Measurements from ENCODE around the gene CDAN1. TPM values are rescaled to one million over a fixed set of nuclear protein-coding genes. Genes with fewer than 3 reads are reported as not detected.
A peak's percentile ranks its signal among the peaks of the same experiment; 100 is the strongest.

The CDAN1 gene
- total and polyA plus RNA-seq, 7 donors = 3.7 to 7.9 (median 5.2) TPM

GRCh38 chr15:42731461-42731860 lies 5.5 kb downstream of the CDAN1 start:
- Histone ChIP-seq H3K9me3 (no peaks in the 10 kb centered on the region), H3K27me3 (ENCODE audit: insufficient read depth in 3 of 3, low read length in 2 of 3) (no peaks in the 10 kb centered on the region), H3K36me3 (ENCODE audit: insufficient read depth in 1 of 2, low read depth in 1 of 2) (peaks cover 3 to 94% of the 10 kb centered on the region in 2 donors), H3K27ac (no peak overlapping the region), H3K4me1 (peaks cover 10% of the 10 kb centered on the region), H3K4me3 (no peak overlapping the region)
- 79 to 86% (median 83%) methylated on average over 6 of the region's 6 CpGs for WGBS, 3 donors
- intact Hi-C loops (cut with DNase I) = loop anchor here (10.0 kb wide), 1 partner anchor 193 kb away; the partner anchor contains the start of gene TTBK2 (in 2 of the 2)
- DNase-seq (no peak), ATAC-seq (no peak)
- no peak for TF ChIP-seq CTCF (IDR thresholded peaks at IDR 0.05)

- ATAC-seq = no peak
- Histone ChIP-seq H3K9me3 (no peaks in the 10 kb centered on the region), H3K27me3 (ENCODE audit: insufficient read depth in 3 of 3, low read length in 2 of 3) (no peaks in the 10 kb centered on the region), H3K36me3 (ENCODE audit: insufficient read depth in 1 of 2, low read depth in 1 of 2) (peaks cover 3 to 100% of the 10 kb centered on the region in 2 donors), H3K4me1 (peaks cover 3% of the 10 kb centered on the region), H3K4me3 (no peak overlapping the region), H3K27ac (no peak overlapping the region)
- WGBS, 3 donors = 83 to 90% (median 87%) methylated on average over 14 of the region's 14 CpGs
- intact Hi-C loops (cut with DNase I) = loop anchor here (10.0 kb wide), 1 partner anchor 194 kb away; the partner anchor contains the start of gene TTBK2 (in 2 of the 2)
- no peak for DNase-seq
- TF ChIP-seq CTCF (IDR thresholded peaks at IDR 0.05) = no peak
These were observed 6.4 kb downstream of the CDAN1 start for GRCh38 chr15:42730536-42730935.

- no peak for TF ChIP-seq CTCF (IDR thresholded peaks at IDR 0.05)
- Histone ChIP-seq H3K27me3 (ENCODE audit: insufficient read depth in 3 of 3, low read length in 2 of 3) (no peaks in the 10 kb centered on the region), H3K4me3 (no peak overlapping the region), H3K36me3 (ENCODE audit: insufficient read depth in 1 of 2, low read depth in 1 of 2) (peaks cover 3 to 100% of the 10 kb centered on the region in 2 donors), H3K9me3 (no peaks in the 10 kb centered on the region), H3K4me1 (no peaks in the 10 kb centered on the region), H3K27ac (no peak overlapping the region)
- no peak for DNase-seq
- whole genome bisulfite sequencing, 3 donors = 57 to 69% (median 63%) methylated on average over 8 of the region's 8 CpGs
- no peak for ATAC-seq
- intact Hi-C loops (cut with DNase I) = loop anchor here (10.0 kb wide), 1 partner anchor 195 kb away; the partner anchor contains the start of gene TTBK2 (in 2 of the 2)
These were observed 6.8 kb downstream of the CDAN1 start for GRCh38 chr15:42730135-42730534.

- no peaks in the 10 kb centered on the region for H3K9me3 ChIP-seq
- H3K27ac ChIP-seq = no peak overlapping the region
- no peak overlapping the region for H3K4me3 ChIP-seq
- intact Hi-C loops (cut with DNase I) = no loop called here
- peaks cover 3 to 100% of the 10 kb centered on the region in 2 donors for H3K36me3 ChIP-seq (ENCODE audit: insufficient read depth in 1 of 2, low read depth in 1 of 2)
- DNase-seq (no peak), ATAC-seq (peak in 1 of 4 donors; percentile 15)
- no peaks in the 10 kb centered on the region for H3K4me1 ChIP-seq
- no peaks in the 10 kb centered on the region for H3K27me3 ChIP-seq (ENCODE audit: insufficient read depth in 3 of 3, low read length in 2 of 3)
- WGBS, 3 donors = 83 to 85% (median 85%) methylated on average over 7 of the region's 7 CpGs
- TF ChIP-seq CTCF (IDR thresholded peaks at IDR 0.05) = no peak
These were observed 7.5 kb downstream of the CDAN1 start for GRCh38 chr15:42729409-42729808.

GRCh38 chr15:42728972-42729371 lies 8.0 kb downstream of the CDAN1 start:
- intact Hi-C loops (cut with DNase I) = no loop called here
- DNase-seq (no peak), ATAC-seq (no peak)
- H3K36me3 ChIP-seq (ENCODE audit: insufficient read depth in 1 of 2, low read depth in 1 of 2) = peaks cover 3 to 100% of the 10 kb centered on the region in 2 donors
- no peak overlapping the region for H3K27ac ChIP-seq
- H3K9me3 ChIP-seq = no peaks in the 10 kb centered on the region
- H3K4me3 ChIP-seq = no peak overlapping the region
- WGBS, 3 donors = 68 to 84% (median 74%) methylated on average over 14 of the region's 14 CpGs
- TF ChIP-seq CTCF (IDR thresholded peaks at IDR 0.05) = no peak
- no peaks in the 10 kb centered on the region for H3K4me1 ChIP-seq
- no peaks in the 10 kb centered on the region for H3K27me3 ChIP-seq (ENCODE audit: insufficient read depth in 3 of 3, low read length in 2 of 3)
